AG04449 (cell line): ENCODE data around the gene REV1.
A peak's percentile ranks its signal among the peaks of the same experiment; 100 is the strongest.

Experiments used
- CTCF ChIA-PET: fragments of 350-600 bp; formaldehyde crosslinking; extraction: SDS; loops from one replicate; lab custom pipeline; 2021; ENCODE audit warnings: antibody characterized with exemption; lab: Yijun Ruan, JAX
- POLR2A ChIA-PET: fragments of 400-600, 350-600 bp; formaldehyde crosslinking; extraction: SDS; loops from one replicate; lab custom pipeline; 2020; ENCODE audit warnings: antibody characterized with exemption, inconsistent platforms; lab: Yijun Ruan, JAX
- DNase-seq: peaks from one replicate; pipeline ENCODE4 v3.0.0-alpha.2; 2010; ENCODE audit warnings: low read depth, low spot score
- H3K4me3 ChIP-seq: 2 replicates; pipeline ENCODE4 v1.5.1; 2011; ENCODE audit warnings: low read depth, mild to moderate bottlenecking, control low read depth, low read length
- TF ChIP-seq, protein P1 (sequence below): IDR thresholded peaks from one replicate; pipeline ENCODE4 v1.5.1; 2011; ENCODE audit warnings: mild to moderate bottlenecking, moderate library complexity, low read length, control low read depth, inconsistent platforms; ENCODE audit not compliant: insufficient read depth; ENCODE audit errors: missing control alignments

Gene REV1

DNA sequence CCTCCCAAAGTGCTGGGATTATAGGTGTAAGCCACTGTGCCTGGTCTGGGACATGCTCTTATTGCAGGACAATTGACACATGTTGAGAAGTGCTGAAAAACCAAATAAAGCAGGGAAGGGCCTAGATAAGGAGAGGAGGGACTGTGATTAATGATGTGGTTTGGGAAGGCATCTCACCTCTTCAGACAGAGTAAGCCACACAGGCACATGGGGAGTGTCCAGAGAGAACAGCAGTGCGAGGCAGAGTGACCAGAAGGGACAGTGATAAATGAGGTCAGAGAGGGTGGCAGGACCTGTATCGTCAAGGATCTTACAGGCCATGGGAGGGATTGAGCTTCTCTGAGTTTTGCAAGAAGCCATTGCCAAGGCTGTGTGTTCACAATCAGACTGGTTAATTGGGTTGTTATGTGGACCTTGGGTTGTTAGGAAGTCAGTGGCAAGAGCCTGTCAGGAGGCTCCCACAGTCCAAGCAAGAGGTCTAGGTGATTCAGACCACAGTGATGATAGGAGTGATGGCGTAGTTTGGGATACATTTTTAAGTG lies 94.2 kb downstream of the REV1 start:
- ChIA-PET POLR2A (no interaction called here), CTCF (interaction anchor here (1.1 kb wide), 1 partner anchor 867 kb away, joined by 3 read pairs; no protein-coding TSS in a partner anchor)
- no peak for DNase-seq
- TF ChIP-seq, protein P1, sequence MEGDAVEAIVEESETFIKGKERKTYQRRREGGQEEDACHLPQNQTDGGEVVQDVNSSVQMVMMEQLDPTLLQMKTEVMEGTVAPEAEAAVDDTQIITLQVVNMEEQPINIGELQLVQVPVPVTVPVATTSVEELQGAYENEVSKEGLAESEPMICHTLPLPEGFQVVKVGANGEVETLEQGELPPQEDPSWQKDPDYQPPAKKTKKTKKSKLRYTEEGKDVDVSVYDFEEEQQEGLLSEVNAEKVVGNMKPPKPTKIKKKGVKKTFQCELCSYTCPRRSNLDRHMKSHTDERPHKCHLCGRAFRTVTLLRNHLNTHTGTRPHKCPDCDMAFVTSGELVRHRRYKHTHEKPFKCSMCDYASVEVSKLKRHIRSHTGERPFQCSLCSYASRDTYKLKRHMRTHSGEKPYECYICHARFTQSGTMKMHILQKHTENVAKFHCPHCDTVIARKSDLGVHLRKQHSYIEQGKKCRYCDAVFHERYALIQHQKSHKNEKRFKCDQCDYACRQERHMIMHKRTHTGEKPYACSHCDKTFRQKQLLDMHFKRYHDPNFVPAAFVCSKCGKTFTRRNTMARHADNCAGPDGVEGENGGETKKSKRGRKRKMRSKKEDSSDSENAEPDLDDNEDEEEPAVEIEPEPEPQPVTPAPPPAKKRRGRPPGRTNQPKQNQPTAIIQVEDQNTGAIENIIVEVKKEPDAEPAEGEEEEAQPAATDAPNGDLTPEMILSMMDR: no peak
- no peak overlapping the region for H3K4me3 ChIP-seq

DNA sequence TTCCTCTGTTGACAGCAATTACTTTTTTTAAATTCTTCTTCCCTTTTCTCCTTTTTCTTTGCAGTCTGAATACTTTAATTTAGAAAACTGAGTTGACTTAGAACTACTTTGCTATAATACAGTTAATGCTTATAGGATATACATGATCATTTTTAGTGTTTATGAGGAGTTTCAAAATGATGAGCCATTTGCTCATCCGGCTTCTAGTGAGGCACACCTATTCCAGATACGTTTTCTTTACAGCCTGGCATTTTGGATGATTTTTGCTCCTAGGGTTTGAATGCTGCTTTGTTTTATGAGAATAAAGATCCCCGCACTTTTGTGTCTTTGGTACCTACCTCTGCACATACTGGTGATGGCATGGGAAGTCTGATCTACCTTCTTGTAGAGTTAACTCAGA lies 99.9 kb downstream of the REV1 start:
- ChIA-PET POLR2A (interaction anchor here (1.1 kb wide), 1 partner anchor 9 kb away, joined by 5 read pairs; no protein-coding TSS in a partner anchor), CTCF (interaction anchor here (2.4 kb wide), 1 partner anchor 53 kb away, joined by 7 read pairs; the partner anchor contains the start of genes EIF5B and TXNDC9)
- TF ChIP-seq, protein P1: no peak
- DNase-seq: no peak
- no peak overlapping the region for H3K4me3 ChIP-seq

DNA sequence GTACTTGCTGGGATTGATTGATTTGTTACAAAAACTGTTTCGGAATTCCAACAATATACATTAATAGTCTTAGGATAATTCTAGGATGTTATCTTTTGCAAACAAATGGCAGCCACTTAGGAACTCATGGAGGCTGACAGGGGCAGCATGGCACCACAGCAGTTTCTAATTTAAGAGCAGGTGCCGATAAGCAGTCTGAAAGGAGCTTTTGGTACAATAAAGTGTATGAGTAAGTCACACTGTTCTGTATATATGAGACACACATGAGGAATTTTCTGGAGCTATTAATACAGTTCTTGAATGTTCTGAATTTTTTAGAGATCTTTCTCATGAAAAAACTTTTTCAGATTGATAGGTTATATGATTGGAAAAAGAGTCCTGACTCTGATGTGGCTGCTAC lies 100.4 kb downstream of the REV1 start:
- H3K4me3 ChIP-seq: no peak overlapping the region
- ChIA-PET CTCF (interaction anchor here (0.9 to 2.4 kb wide), 2 partner anchors 41 to 53 kb away, joined by 3 to 7 read pairs; partner anchors contain the start of genes EIF5B and TXNDC9), POLR2A (interaction anchor here (1.1 kb wide), 1 partner anchor 10 kb away, joined by 5 read pairs; no protein-coding TSS in a partner anchor)
- TF ChIP-seq, protein P1: no peak
- peak; percentile 36 for DNase-seq

DNA sequence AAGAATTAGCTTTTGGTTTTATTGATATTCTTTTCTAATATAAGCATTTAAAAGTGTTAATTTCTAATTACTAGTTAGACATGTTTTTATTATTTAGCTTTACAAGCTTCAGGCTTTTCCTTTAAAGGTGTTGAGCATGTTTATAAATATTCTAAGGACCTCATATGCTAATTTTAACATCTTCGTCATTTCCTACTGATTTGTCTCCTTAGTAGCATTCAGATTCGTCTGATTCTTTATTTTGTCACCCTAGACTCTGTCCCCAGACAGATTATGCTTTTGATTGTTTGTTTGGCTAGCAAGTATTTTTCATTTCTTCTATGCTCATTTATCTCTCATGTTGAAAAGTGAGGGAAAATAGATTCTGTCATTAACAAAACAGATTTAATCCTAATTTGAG lies 100.9 kb downstream of the REV1 start:
- H3K4me3 ChIP-seq: no peak overlapping the region
- ChIA-PET CTCF (interaction anchor here (0.9 to 2.4 kb wide), 2 partner anchors 42 to 52 kb away, joined by 3 to 7 read pairs; partner anchors contain the start of genes EIF5B and TXNDC9), POLR2A (interaction anchor here (1.1 kb wide), 1 partner anchor 10 kb away, joined by 5 read pairs; no protein-coding TSS in a partner anchor)
- DNase-seq: no peak
- TF ChIP-seq, protein P1: no peak

DNA sequence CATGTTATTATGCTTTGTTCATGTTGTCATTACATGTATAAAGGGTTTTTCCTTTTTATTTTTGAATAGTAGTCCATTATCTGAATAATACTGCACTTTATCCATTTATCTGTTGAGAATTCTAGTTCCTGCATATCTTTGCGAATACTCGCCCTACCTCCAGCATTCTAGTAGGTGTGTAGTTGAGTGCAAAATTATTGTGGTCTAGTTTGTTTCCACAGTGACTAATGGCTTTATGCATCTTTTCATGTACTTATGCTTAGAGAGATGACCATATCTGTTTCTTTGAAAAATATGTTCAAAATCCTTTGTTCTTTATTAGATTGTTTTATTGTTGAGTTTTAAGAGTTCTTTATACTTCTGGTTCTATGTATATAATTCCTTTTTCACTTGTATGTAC lies 103.8 kb downstream of the REV1 start:
- CTCF ChIA-PET: no interaction called here
- POLR2A ChIA-PET: no interaction called here
- TF ChIP-seq, protein P1: no peak

DNA sequence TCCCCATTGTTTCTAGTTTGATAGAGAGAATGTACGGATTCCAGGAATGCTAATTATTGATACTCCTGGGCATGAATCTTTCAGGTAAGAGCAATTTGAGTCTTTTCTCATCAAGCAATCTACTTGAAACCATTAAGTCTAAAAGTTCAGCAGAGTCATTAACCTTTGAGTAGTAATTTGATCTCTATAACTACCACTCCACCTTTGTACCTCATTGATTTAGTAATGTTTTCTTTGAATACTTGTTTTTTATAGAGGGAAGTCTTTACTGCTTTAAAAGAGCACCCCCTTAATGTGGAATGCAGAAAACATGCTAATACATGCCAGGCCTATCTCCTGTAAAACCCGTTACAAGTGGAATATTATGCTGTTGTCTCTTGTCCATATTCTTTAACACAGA lies 107.7 kb downstream of the REV1 start:
- no peak for DNase-seq
- CTCF ChIA-PET: interaction anchor here (0.6 to 1.3 kb wide), 2 partner anchors 21 to 28 kb away, joined by 3 to 4 read pairs; no protein-coding TSS in a partner anchor
- POLR2A ChIA-PET: no interaction called here
- no peak overlapping the region for H3K4me3 ChIP-seq
- TF ChIP-seq, protein P1: no peak

More for the DNA sequence above, 103.8 kb downstream of the REV1 start:
- DNase-seq: no peak
- no peak overlapping the region for H3K4me3 ChIP-seq
